ENCODE data around the gene PRMT7.
A peak's percentile ranks its signal among the peaks of the same experiment; 100 is the strongest.
"Not testable (repeated sequence)": the region's sequence is repeated elsewhere in the genome, so short reads cannot be mapped to it uniquely, and the experiment has no call there.

The PRMT7 gene

GRCh38 chr16:68288252-68288650 lies 22.6 kb upstream of the PRMT7 start:
- no CpG with 5 or more reads among the region's 1 CpG for WGBS (ENCODE audit: insufficient coverage)
- Histone ChIP-seq H3K36me3 (ENCODE audit: control insufficient read depth in 4 of 4, insufficient read depth in 4 of 4, low read length in 3 of 4) (peaks cover 6 to 52% (median 22%) of the 10 kb centered on the region in 4 experiments), H3K9me3 (ENCODE audit: control extremely low read depth in 1 of 5, control insufficient read depth in 4 of 5, insufficient read depth in 2 of 5, low read depth in 1 of 5, low read length in 4 of 5) (no peaks in the 10 kb centered on the region), H3K27ac (ENCODE audit: insufficient read depth in 1 of 2, low read depth in 1 of 2, low read length in 2 of 2, poor library complexity in 1 of 2, severe bottlenecking in 2 of 2) (peak overlapping the region in 1 of 2 experiments; percentile 18), H3K4me3 (ENCODE audit: control insufficient read depth in 1 of 7, extremely low read depth in 1 of 7, insufficient read depth in 4 of 7, low read depth in 2 of 7, low read length in 6 of 7) (no peak overlapping the region), H3K4me1 (ENCODE audit: control extremely low read depth in 1 of 4, control insufficient read depth in 4 of 4, insufficient read depth in 4 of 4, low read length in 3 of 4) (peaks cover 43 to 88% (median 83%) of the 10 kb centered on the region in 4 experiments), H3K27me3 (replicated peaks in 2 of 5; ENCODE audit: control insufficient read depth in 4 of 5, insufficient read depth in 5 of 5, low read length in 4 of 5) (no peaks in the 10 kb centered on the region)
- POLR2A ChIA-PET: interaction anchor here (1.9 kb wide), 1 partner anchor 24 kb away, joined by 7 read pairs; the partner anchor contains the start of gene SLC7A6
- CTCF ChIA-PET: interaction anchor here (1.4 to 5.7 kb wide), 3 partner anchors 8 to 27 kb away, joined by 4 to 41 read pairs (median 5); partner anchors contain the start of gene SLC7A6
- DNase-seq: no peak

GRCh38 chr16:68288796-68289195 lies 22.0 kb upstream of the PRMT7 start:
- 83% methylated on average over 9 of the region's 9 CpGs for WGBS (ENCODE audit: insufficient coverage)
- CTCF ChIA-PET: interaction anchor here (0.7 to 5.7 kb wide), 7 partner anchors 9 to 31 kb away, joined by 3 to 41 read pairs (median 4); partner anchors contain the start of genes PRMT7, SLC7A6 and SLC7A6OS
- H3K27me3 ChIP-seq (replicated peaks in 2 of 5; ENCODE audit: control insufficient read depth in 4 of 5, insufficient read depth in 5 of 5, low read length in 4 of 5); H3K4me3 ChIP-seq (ENCODE audit: control insufficient read depth in 1 of 7, extremely low read depth in 1 of 7, insufficient read depth in 4 of 7, low read depth in 2 of 7, low read length in 6 of 7); H3K9me3 ChIP-seq (ENCODE audit: control extremely low read depth in 1 of 5, control insufficient read depth in 4 of 5, insufficient read depth in 2 of 5, low read depth in 1 of 5, low read length in 4 of 5); DNase-seq; H3K27ac ChIP-seq (ENCODE audit: insufficient read depth in 1 of 2, low read depth in 1 of 2, low read length in 2 of 2, poor library complexity in 1 of 2, severe bottlenecking in 2 of 2): not testable (repeated sequence)
- H3K36me3 ChIP-seq (ENCODE audit: control insufficient read depth in 4 of 4, insufficient read depth in 4 of 4, low read length in 3 of 4): peaks cover 6 to 53% (median 26%) of the 10 kb centered on the region in 4 experiments
- POLR2A ChIA-PET: interaction anchor here (1.1 kb wide), 1 partner anchor 25 kb away, joined by 4 read pairs; the partner anchor contains the start of gene SLC7A6
- peaks cover 38 to 83% (median 77%) of the 10 kb centered on the region in 4 experiments for H3K4me1 ChIP-seq (ENCODE audit: control extremely low read depth in 1 of 4, control insufficient read depth in 4 of 4, insufficient read depth in 4 of 4, low read length in 3 of 4)

GRCh38 chr16:68289202-68289601 lies 21.6 kb upstream of the PRMT7 start:
- Histone ChIP-seq H3K9me3 (ENCODE audit: control extremely low read depth in 1 of 5, control insufficient read depth in 4 of 5, insufficient read depth in 2 of 5, low read depth in 1 of 5, low read length in 4 of 5) (no peaks in the 10 kb centered on the region), H3K4me1 (ENCODE audit: control extremely low read depth in 1 of 4, control insufficient read depth in 4 of 4, insufficient read depth in 4 of 4, low read length in 3 of 4) (peaks cover 37 to 79% (median 73%) of the 10 kb centered on the region in 4 experiments)

GRCh38 chr16:68289621-68290329 lies 21.0 kb upstream of the PRMT7 start:
- DNase-seq: peak in 2 of 3 donors; percentile 74 to 85
- ChIA-PET CTCF (interaction anchor here (0.5 to 5.7 kb wide), 11 partner anchors 10 to 473 kb away, joined by 3 to 41 read pairs (median 4); partner anchors contain the start of genes PRMT7, SLC7A6 and SLC7A6OS), POLR2A (interaction anchor here (0.6 to 1.1 kb wide), 4 partner anchors 11 to 26 kb away, joined by 3 to 4 read pairs (median 4); partner anchors contain the start of genes PRMT7, SLC7A6 and SLC7A6OS)
- Histone ChIP-seq H3K27me3 (replicated peaks in 2 of 5; ENCODE audit: control insufficient read depth in 4 of 5, insufficient read depth in 5 of 5, low read length in 4 of 5) (no peaks in the 10 kb centered on the region), H3K9me3 (ENCODE audit: control extremely low read depth in 1 of 5, control insufficient read depth in 4 of 5, insufficient read depth in 2 of 5, low read depth in 1 of 5, low read length in 4 of 5) (no peaks in the 10 kb centered on the region), H3K27ac (ENCODE audit: insufficient read depth in 1 of 2, low read depth in 1 of 2, low read length in 2 of 2, poor library complexity in 1 of 2, severe bottlenecking in 2 of 2) (peak overlapping the region in 1 of 2 experiments; percentile 62), H3K36me3 (ENCODE audit: control insufficient read depth in 4 of 4, insufficient read depth in 4 of 4, low read length in 3 of 4) (peaks cover 6 to 61% (median 33%) of the 10 kb centered on the region in 4 experiments), H3K4me1 (ENCODE audit: control extremely low read depth in 1 of 4, control insufficient read depth in 4 of 4, insufficient read depth in 4 of 4, low read length in 3 of 4) (peaks cover 32 to 73% (median 67%) of the 10 kb centered on the region in 4 experiments), H3K4me3 (ENCODE audit: control insufficient read depth in 1 of 7, extremely low read depth in 1 of 7, insufficient read depth in 4 of 7, low read depth in 2 of 7, low read length in 6 of 7) (peak overlapping the region in 3 of 7 experiments; percentile 23 to 59 (median 25))
- WGBS (ENCODE audit: insufficient coverage): 15% methylated on average over 1 of the region's 4 CpGs

More at GRCh38 chr16:68289202-68289601, 21.6 kb upstream of the PRMT7 start:
- Histone ChIP-seq H3K4me3 (ENCODE audit: control insufficient read depth in 1 of 7, extremely low read depth in 1 of 7, insufficient read depth in 4 of 7, low read depth in 2 of 7, low read length in 6 of 7) (no peak overlapping the region), H3K27ac (ENCODE audit: insufficient read depth in 1 of 2, low read depth in 1 of 2, low read length in 2 of 2, poor library complexity in 1 of 2, severe bottlenecking in 2 of 2) (peak overlapping the region in 1 of 2 experiments; percentile 62), H3K27me3 (replicated peaks in 2 of 5; ENCODE audit: control insufficient read depth in 4 of 5, insufficient read depth in 5 of 5, low read length in 4 of 5) (no peaks in the 10 kb centered on the region), H3K36me3 (ENCODE audit: control insufficient read depth in 4 of 4, insufficient read depth in 4 of 4, low read length in 3 of 4) (peaks cover 6 to 55% (median 29%) of the 10 kb centered on the region in 4 experiments)
- no peak for DNase-seq
- WGBS (ENCODE audit: insufficient coverage): 100% methylated on average over 1 of the region's 2 CpGs
- CTCF ChIA-PET: interaction anchor here (0.5 to 5.7 kb wide), 10 partner anchors 9 to 473 kb away, joined by 3 to 41 read pairs (median 4); partner anchors contain the start of genes PRMT7, SLC7A6 and SLC7A6OS
- POLR2A ChIA-PET: interaction anchor here (0.6 to 1.1 kb wide), 3 partner anchors 10 to 25 kb away, joined by 3 to 4 read pairs (median 4); partner anchors contain the start of gene SLC7A6

GRCh38 chr16:68290450-68290849 lies 20.4 kb upstream of the PRMT7 start:
- H3K9me3 ChIP-seq (ENCODE audit: control extremely low read depth in 1 of 5, control insufficient read depth in 4 of 5, insufficient read depth in 2 of 5, low read depth in 1 of 5, low read length in 4 of 5): no peaks in the 10 kb centered on the region
- 100% methylated on average over 1 of the region's 6 CpGs for WGBS (ENCODE audit: insufficient coverage)
- CTCF ChIA-PET: interaction anchor here (1.5 to 5.7 kb wide), 7 partner anchors 10 to 33 kb away, joined by 4 to 41 read pairs (median 8); partner anchors contain the start of gene SLC7A6
- peaks cover 28 to 66% (median 61%) of the 10 kb centered on the region in 4 experiments for H3K4me1 ChIP-seq (ENCODE audit: control extremely low read depth in 1 of 4, control insufficient read depth in 4 of 4, insufficient read depth in 4 of 4, low read length in 3 of 4)
- POLR2A ChIA-PET: no interaction called here
- peak overlapping the region in 3 of 7 experiments; percentile 23 to 59 (median 25) for H3K4me3 ChIP-seq (ENCODE audit: control insufficient read depth in 1 of 7, extremely low read depth in 1 of 7, insufficient read depth in 4 of 7, low read depth in 2 of 7, low read length in 6 of 7)
- H3K36me3 ChIP-seq (ENCODE audit: control insufficient read depth in 4 of 4, insufficient read depth in 4 of 4, low read length in 3 of 4): peaks cover 6 to 67% (median 37%) of the 10 kb centered on the region in 4 experiments
- H3K27me3 ChIP-seq (replicated peaks in 2 of 5; ENCODE audit: control insufficient read depth in 4 of 5, insufficient read depth in 5 of 5, low read length in 4 of 5): no peaks in the 10 kb centered on the region
- peak overlapping the region in 1 of 2 experiments; percentile 62 for H3K27ac ChIP-seq (ENCODE audit: insufficient read depth in 1 of 2, low read depth in 1 of 2, low read length in 2 of 2, poor library complexity in 1 of 2, severe bottlenecking in 2 of 2)
- DNase-seq: no peak

GRCh38 chr16:68291227-68291626 lies 19.6 kb upstream of the PRMT7 start:
- no peaks in the 10 kb centered on the region for H3K27me3 ChIP-seq (replicated peaks in 2 of 5; ENCODE audit: control insufficient read depth in 4 of 5, insufficient read depth in 5 of 5, low read length in 4 of 5)
- no peak overlapping the region for H3K4me3 ChIP-seq (ENCODE audit: control insufficient read depth in 1 of 7, extremely low read depth in 1 of 7, insufficient read depth in 4 of 7, low read depth in 2 of 7, low read length in 6 of 7)
- ChIA-PET CTCF (interaction anchor here (2.2 to 5.7 kb wide), 4 partner anchors 10 to 30 kb away, joined by 6 to 41 read pairs (median 10); partner anchors contain the start of gene SLC7A6), POLR2A (interaction anchor here (0.6 kb wide), 1 partner anchor 20 kb away, joined by 4 read pairs; the partner anchor contains the start of genes PRMT7 and SLC7A6OS)
- peaks cover 9 to 75% (median 44%) of the 10 kb centered on the region in 4 experiments for H3K36me3 ChIP-seq (ENCODE audit: control insufficient read depth in 4 of 4, insufficient read depth in 4 of 4, low read length in 3 of 4)
- WGBS (ENCODE audit: insufficient coverage): 87% methylated on average over 4 of the region's 4 CpGs
- no peaks in the 10 kb centered on the region for H3K9me3 ChIP-seq (ENCODE audit: control extremely low read depth in 1 of 5, control insufficient read depth in 4 of 5, insufficient read depth in 2 of 5, low read depth in 1 of 5, low read length in 4 of 5)
- no peak overlapping the region for H3K27ac ChIP-seq (ENCODE audit: insufficient read depth in 1 of 2, low read depth in 1 of 2, low read length in 2 of 2, poor library complexity in 1 of 2, severe bottlenecking in 2 of 2)
- no peak for DNase-seq
- H3K4me1 ChIP-seq (ENCODE audit: control extremely low read depth in 1 of 4, control insufficient read depth in 4 of 4, insufficient read depth in 4 of 4, low read length in 3 of 4): peaks cover 22 to 60% (median 53%) of the 10 kb centered on the region in 4 experiments
